ENCODE data around the gene TJAP1. TPM values are rescaled to one million over a fixed set of nuclear protein-coding genes. Genes with fewer than 3 reads are reported as not detected.
"Not testable (repeated sequence)": the region's sequence is repeated elsewhere in the genome, so short reads cannot be mapped to it uniquely, and the experiment has no call there.

TJAP1 gene
- total and polyA plus RNA-seq, 2 donors (not counting 1 experiment from before 2014, with no cell fraction given), result 8.9 to 18.9 TPM

DNA sequence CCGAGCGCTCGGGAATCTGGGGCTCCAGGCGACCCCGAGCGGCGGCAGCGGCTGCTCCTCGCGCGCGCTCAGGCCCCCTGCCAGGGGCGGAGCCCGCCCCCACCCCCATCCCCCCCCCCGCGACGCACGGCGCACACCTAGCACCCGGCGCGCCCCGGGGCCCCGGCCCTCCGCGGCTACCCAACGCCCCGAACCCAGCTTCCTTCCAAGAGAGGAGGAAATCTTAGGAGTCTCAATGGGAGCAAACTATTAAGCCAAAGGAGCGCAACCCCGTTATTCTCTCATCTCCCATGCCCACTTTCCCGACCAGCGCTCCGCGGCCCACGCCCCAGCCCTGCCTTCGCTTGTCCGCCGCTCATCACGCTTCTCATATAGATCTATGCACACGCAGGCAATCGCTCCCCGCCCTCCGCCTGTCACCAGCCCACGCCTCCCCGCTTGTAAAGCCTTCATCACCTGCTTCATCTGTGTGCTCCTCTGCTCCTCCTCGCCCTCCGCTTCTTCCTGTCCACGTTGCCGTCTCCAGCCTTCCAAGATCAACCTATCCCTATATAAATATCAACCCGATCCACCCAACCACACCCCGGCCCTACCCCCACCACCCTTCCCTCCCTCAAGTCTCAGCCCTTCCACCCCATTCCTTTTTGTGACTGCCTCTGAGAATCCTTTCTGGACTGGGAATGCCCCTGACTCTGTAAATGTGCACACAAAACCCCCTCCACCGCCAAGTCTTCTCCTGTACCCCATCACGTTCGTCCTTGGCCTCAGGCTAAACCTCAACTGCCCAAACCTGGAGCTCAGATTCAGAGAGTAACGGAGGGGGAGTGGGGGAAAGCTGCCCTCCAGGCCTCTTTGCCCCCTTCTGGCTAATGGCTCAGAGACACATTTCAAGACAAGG is 21.6 kb upstream of the TJAP1 start, which contains the start of gene DLK2:
TSS of gene DLK2 (minus strand) at position 18 of the 898 bp plus-strand sequence. CDS start 723 bp downstream, outside the sequence.
- H4K20me1 ChIP-seq (ENCODE audit: control insufficient read depth, extremely low read depth, insufficient read depth, low read length), result no peaks in the 10 kb centered on the region
- H3K9ac ChIP-seq (ENCODE audit: insufficient read depth, low read length), result no peak within 1 kb of the TSS
- peaks cover 5% of the 10 kb centered on the region for H3K36me3 ChIP-seq (ENCODE audit: control insufficient read depth, insufficient read depth, low read length)
- H3K9me3 ChIP-seq (ENCODE audit: control insufficient read depth, insufficient read depth, low read depth, low read length), result no peaks in the 10 kb centered on the region
- TF ChIP-seq, protein P1, sequence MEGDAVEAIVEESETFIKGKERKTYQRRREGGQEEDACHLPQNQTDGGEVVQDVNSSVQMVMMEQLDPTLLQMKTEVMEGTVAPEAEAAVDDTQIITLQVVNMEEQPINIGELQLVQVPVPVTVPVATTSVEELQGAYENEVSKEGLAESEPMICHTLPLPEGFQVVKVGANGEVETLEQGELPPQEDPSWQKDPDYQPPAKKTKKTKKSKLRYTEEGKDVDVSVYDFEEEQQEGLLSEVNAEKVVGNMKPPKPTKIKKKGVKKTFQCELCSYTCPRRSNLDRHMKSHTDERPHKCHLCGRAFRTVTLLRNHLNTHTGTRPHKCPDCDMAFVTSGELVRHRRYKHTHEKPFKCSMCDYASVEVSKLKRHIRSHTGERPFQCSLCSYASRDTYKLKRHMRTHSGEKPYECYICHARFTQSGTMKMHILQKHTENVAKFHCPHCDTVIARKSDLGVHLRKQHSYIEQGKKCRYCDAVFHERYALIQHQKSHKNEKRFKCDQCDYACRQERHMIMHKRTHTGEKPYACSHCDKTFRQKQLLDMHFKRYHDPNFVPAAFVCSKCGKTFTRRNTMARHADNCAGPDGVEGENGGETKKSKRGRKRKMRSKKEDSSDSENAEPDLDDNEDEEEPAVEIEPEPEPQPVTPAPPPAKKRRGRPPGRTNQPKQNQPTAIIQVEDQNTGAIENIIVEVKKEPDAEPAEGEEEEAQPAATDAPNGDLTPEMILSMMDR (conservative IDR thresholded peaks at IDR 0.05 in 1 of 2, IDR thresholded peaks at IDR 0.05 in 1 of 2; ENCODE audit: low read depth in 1 of 2, low read length in 2 of 2), result no peak
- TF ChIP-seq EZH2 (IDR thresholded peaks at IDR 0.05; ENCODE audit: low read length, missing control alignments), result peak; percentile 76
- peak within 1 kb of the TSS; percentile 78 for H3K4me2 ChIP-seq (ENCODE audit: extremely low read depth, insufficient read depth, low read length)
- H3K4me3 ChIP-seq (replicated peaks in 1 of 4; ENCODE audit: control extremely low read depth in 1 of 4, insufficient read depth in 1 of 4, low read depth in 3 of 4, low read length in 4 of 4), result peak within 1 kb of the TSS; percentile 43 to 53 (median 48)
- peak within 1 kb of the TSS; percentile 64 for H2AFZ ChIP-seq (ENCODE audit: low read length)
- no peak within 1 kb of the TSS for H3K27ac ChIP-seq (ENCODE audit: insufficient read depth, low read length)
- H3K27me3 ChIP-seq (ENCODE audit: control insufficient read depth, insufficient read depth, low read length), result peaks cover 3% of the 10 kb centered on the region
- peaks cover 3% of the 10 kb centered on the region for H3K4me1 ChIP-seq (ENCODE audit: control insufficient read depth, extremely low read depth, insufficient read depth, low read length)
- peak in 1 of 2 donors; percentile 10 for DNase-seq (ENCODE audit: low read depth in 2 of 2)
- H3K79me2 ChIP-seq (ENCODE audit: control insufficient read depth, insufficient read depth, low read length), result no peaks in the 10 kb centered on the region

DNA sequence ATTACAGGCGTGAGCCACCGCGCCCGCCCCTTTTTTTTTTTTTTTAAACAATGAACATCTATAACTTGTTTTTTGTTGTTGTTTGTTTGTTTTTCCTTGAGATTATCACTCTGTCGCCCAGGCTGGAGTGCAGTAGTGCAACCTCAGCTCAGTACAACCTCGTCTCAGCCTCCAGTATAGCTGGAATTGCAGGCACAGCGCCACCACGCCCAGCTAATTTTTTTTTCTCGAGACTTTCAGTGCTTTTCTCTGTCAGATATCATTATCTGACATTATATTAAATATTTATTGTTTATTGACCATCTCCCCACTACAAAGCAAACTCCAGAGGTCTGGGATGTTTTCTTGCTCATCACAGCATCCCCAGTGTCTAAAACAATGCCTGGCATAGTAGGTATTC is 19.7 kb upstream of the TJAP1 start:
- Histone ChIP-seq H4K20me1 (ENCODE audit: control insufficient read depth, extremely low read depth, insufficient read depth, low read length) (no peaks in the 10 kb centered on the region), H3K9me3 (ENCODE audit: control insufficient read depth, insufficient read depth, low read depth, low read length) (no peaks in the 10 kb centered on the region), H3K4me3 (replicated peaks in 1 of 4; ENCODE audit: control extremely low read depth in 1 of 4, insufficient read depth in 1 of 4, low read depth in 3 of 4, low read length in 4 of 4) (no peak overlapping the region), H3K27ac (ENCODE audit: insufficient read depth, low read length) (no peak overlapping the region), H3K79me2 (ENCODE audit: control insufficient read depth, insufficient read depth, low read length) (no peaks in the 10 kb centered on the region), H2AFZ (ENCODE audit: low read length) (no peak overlapping the region), H3K9ac (ENCODE audit: insufficient read depth, low read length) (no peak overlapping the region), H3K4me2 (ENCODE audit: extremely low read depth, insufficient read depth, low read length) (no peak overlapping the region), H3K4me1 (ENCODE audit: control insufficient read depth, extremely low read depth, insufficient read depth, low read length) (peaks cover 3% of the 10 kb centered on the region), H3K36me3 (ENCODE audit: control insufficient read depth, insufficient read depth, low read length) (peaks cover 2% of the 10 kb centered on the region), H3K27me3 (ENCODE audit: control insufficient read depth, insufficient read depth, low read length) (peaks cover 5% of the 10 kb centered on the region)
- TF ChIP-seq, protein P1 (conservative IDR thresholded peaks at IDR 0.05 in 1 of 2, IDR thresholded peaks at IDR 0.05 in 1 of 2; ENCODE audit: low read depth in 1 of 2, low read length in 2 of 2), result no peak
- TF ChIP-seq EZH2 (IDR thresholded peaks at IDR 0.05; ENCODE audit: low read length, missing control alignments), result no peak
- no peak for DNase-seq (ENCODE audit: low read depth in 2 of 2)

DNA sequence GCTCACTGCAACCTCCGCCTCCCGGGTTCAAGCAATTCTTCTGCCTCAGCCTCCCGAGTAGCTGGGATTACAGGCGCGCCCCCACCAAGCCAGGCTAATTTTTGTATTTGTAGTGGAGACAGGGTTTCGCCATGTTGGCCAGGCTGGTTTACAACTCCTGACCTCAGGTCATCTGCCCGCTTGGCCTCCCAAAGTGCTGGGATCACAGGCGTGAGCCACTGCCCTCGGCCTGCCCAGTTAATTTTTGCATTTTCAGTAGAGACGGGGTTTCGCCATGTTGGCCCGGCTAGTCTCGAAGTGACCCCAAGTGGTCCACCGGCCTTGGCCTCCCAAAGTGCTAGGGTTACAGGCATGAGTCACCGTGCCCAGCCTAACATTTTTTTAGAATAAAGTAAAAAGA is 19.2 kb upstream of the TJAP1 start:
- H2AFZ ChIP-seq (ENCODE audit: low read length); H4K20me1 ChIP-seq (ENCODE audit: control insufficient read depth, extremely low read depth, insufficient read depth, low read length); DNase-seq (ENCODE audit: low read depth in 2 of 2); H3K4me3 ChIP-seq (replicated peaks in 1 of 4; ENCODE audit: control extremely low read depth in 1 of 4, insufficient read depth in 1 of 4, low read depth in 3 of 4, low read length in 4 of 4); H3K9me3 ChIP-seq (ENCODE audit: control insufficient read depth, insufficient read depth, low read depth, low read length); H3K4me1 ChIP-seq (ENCODE audit: control insufficient read depth, extremely low read depth, insufficient read depth, low read length); H3K9ac ChIP-seq (ENCODE audit: insufficient read depth, low read length); H3K36me3 ChIP-seq (ENCODE audit: control insufficient read depth, insufficient read depth, low read length); H3K27ac ChIP-seq (ENCODE audit: insufficient read depth, low read length); H3K4me2 ChIP-seq (ENCODE audit: extremely low read depth, insufficient read depth, low read length); H3K27me3 ChIP-seq (ENCODE audit: control insufficient read depth, insufficient read depth, low read length); H3K79me2 ChIP-seq (ENCODE audit: control insufficient read depth, insufficient read depth, low read length): not testable (repeated sequence)

Data from fibroblast of lung (primary cell).